Adrenal gland (tissue), 12 donors: ENCODE measurements around the gene ATP9B. TPM values are rescaled to one million over a fixed set of nuclear protein-coding genes. Genes with fewer than 3 reads are reported as not detected.
A peak's percentile ranks its signal among the peaks of the same experiment; 100 is the strongest.
"Not testable (repeated sequence)": the region's sequence is repeated elsewhere in the genome, so short reads cannot be mapped to it uniquely, and the experiment has no call there.

Experiments
- DNase-seq, 7 donors: peaks; one replicate each; pipeline ENCODE4 v3.0.0-alpha.2; 2019 to 2020
- H3K27ac ChIP-seq, 5 donors: fragments of 200-600 bp; sonication (generic) in 4 of 5; 1 replicate in 3 of 5; 2 replicates in 2 of 5; pipeline versions ENCODE4 v1.5.1 to v1.8.0; 2016 to 2020; ENCODE audit warnings: mild to moderate bottlenecking in 1 of 5
- H3K27me3 ChIP-seq: fragments of 200-600 bp; 2 replicates; pipeline ENCODE4 v1.8.0; 2021
- H3K36me3 ChIP-seq, 2 donors: fragments of 200-600 bp; replicated peaks in 1 of 2; 1 replicate in 1 of 2; 2 replicates in 1 of 2; pipeline versions ENCODE4 v1.5.1 to v1.8.0; 2018 to 2022
- H3K4me1 ChIP-seq, 2 donors: fragments of 200-600 bp; replicated peaks in 1 of 2; 1 replicate in 1 of 2; 2 replicates in 1 of 2; pipeline versions ENCODE4 v1.5.1 to v1.8.0; 2018 to 2021
- H3K4me3 ChIP-seq, 4 donors: fragments of 200-600 bp; sonication (generic) in 3 of 4; one replicate each; pipeline ENCODE4 v1.5.1; 2016 to 2018
- H3K9me3 ChIP-seq, 3 donors: fragments of 200-600 bp; sonication (generic) in 1 of 3; replicated peaks in 1 of 3; 1 replicate in 2 of 3; 2 replicates in 1 of 3; pipeline versions ENCODE4 v1.5.1 to v1.8.0; 2016 to 2021
- POLR2A ChIP-seq, 2 donors: fragments of 450-650 bp; IDR thresholded peaks; one replicate each; pipeline ENCODE4 v1.6.1; 2017; ENCODE audit warnings: antibody characterized with exemption in 2 of 2, mild to moderate bottlenecking in 2 of 2, moderate library complexity in 1 of 2
- WGBS, 4 donors: extraction: QIAGEN DNeasy Blood & Tissue Kit in 2 of 4; methylation state at CpG; one replicate each; pipeline versions ENCODE4 v1.1.5 to v1.1.7; 2013 to 2017; 5-methylcytosine and 5-hydroxymethylcytosine counted together
- intact Hi-C, 2 donors: fragments of 100-400 bp; cut with DNase I; formaldehyde crosslinking; loops; one replicate each; pipeline versions ENCODE4 v1.14.1 to v1.15.0; 2022 to 2023
- polyA plus RNA-seq, 3 donors: library from polyadenylated mRNA; stranded (reverse); fragments of 200-250 nt in 2 of 3; fragments of 350-450 nt in 1 of 3; fragmentation: Illumina TruSeq in 1 of 3; extraction: RNeasy Lipid Tissue Mini Kit (QIAGEN cat#74804) in 1 of 3; gene quantifications; one replicate each; pipeline ENCODE4 v1.2.3, GENCODE V29; 2013 to 2014
- total RNA-seq, 9 donors: library from RNA; depleted of rRNA in 4 of 9; stranded (reverse); fragments of >200 nt in 4 of 9; fragments of 120-200 nt in 1 of 9; fragmentation: NEBNext Ultra II Directional in 1 of 9; extraction: Animal tissue kit (Norgen Biotek cat#: 25700) in 1 of 9; gene quantifications; one replicate each; pipeline versions ENCODE4 v1.1.0 to v1.2.4, GENCODE V29; 2013 to 2023
- TF ChIP-seq, protein P1 (sequence below), 6 experiments: fragments of 450-650 bp in 4 of 6; fragments of 200-600 bp in 2 of 6; sonication (generic) in 1 of 6; IDR thresholded peaks; 1 replicate in 5 of 6; 2 replicates in 1 of 6; pipeline versions ENCODE4 v1.5.1 to v1.8.0; 2016 to 2021; ENCODE audit warnings: antibody characterized with exemption in 6 of 6, mild to moderate bottlenecking in 2 of 6, moderate library complexity in 1 of 6
- donor health status: healthy with polysubstance abuse.
- donor health status: Bipolar disorder and iron deficiency.
- donor health status: DM: yes; HTN: yes; CAD: no.
- donor health status: DM: no; HTN: no; CAD: no.
- donor health status: DM: no; HTN: no; CAD: no.
- donor health status: DM: yes; HTN: yes; CAD: no.

Gene ATP9B
- total and polyA plus RNA-seq, 12 donors, result 16.3 to 36.0 (median 27.7) TPM

DNA sequence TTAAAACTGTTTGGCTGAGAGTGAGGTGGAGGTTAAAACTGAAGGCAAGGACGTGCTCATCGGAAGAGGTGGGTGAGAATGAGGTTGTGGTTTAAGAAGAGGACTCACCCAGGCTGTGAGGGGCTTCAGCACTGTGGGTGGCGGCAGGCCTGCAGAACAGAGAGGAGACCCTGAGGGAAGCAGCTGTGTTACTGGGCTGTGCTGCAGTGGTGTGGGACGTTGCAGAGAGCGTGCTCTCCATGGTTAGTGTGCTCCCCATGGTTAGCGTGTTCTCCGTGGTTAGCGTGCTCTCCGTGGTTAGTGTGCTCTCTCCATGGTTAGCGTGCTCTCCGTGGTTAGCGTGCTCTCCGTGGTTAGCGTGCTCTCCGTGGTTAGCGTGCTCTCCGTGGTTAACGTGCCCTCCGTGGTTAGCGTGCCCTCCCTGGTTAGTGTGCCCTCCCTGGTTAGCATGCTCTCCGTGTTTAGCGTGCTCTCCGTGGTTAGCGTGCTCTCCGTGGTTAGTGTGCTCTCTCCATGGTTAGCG, 258.1 kb downstream of the ATP9B start:
- intact Hi-C loops, result no loop called here
- WGBS, 4 donors, result 93 to 97% (median 96%) methylated on average over 26 of the region's 26 CpGs
- H3K4me1 ChIP-seq, result no peaks in the 10 kb centered on the region
- H3K27ac ChIP-seq, result no peak overlapping the region
- H3K4me3 ChIP-seq, result no peak overlapping the region
- H3K9me3 ChIP-seq, result no peaks in the 10 kb centered on the region
- TF ChIP-seq, protein P1, sequence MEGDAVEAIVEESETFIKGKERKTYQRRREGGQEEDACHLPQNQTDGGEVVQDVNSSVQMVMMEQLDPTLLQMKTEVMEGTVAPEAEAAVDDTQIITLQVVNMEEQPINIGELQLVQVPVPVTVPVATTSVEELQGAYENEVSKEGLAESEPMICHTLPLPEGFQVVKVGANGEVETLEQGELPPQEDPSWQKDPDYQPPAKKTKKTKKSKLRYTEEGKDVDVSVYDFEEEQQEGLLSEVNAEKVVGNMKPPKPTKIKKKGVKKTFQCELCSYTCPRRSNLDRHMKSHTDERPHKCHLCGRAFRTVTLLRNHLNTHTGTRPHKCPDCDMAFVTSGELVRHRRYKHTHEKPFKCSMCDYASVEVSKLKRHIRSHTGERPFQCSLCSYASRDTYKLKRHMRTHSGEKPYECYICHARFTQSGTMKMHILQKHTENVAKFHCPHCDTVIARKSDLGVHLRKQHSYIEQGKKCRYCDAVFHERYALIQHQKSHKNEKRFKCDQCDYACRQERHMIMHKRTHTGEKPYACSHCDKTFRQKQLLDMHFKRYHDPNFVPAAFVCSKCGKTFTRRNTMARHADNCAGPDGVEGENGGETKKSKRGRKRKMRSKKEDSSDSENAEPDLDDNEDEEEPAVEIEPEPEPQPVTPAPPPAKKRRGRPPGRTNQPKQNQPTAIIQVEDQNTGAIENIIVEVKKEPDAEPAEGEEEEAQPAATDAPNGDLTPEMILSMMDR (IDR thresholded peaks at IDR 0.05), result no peak
- TF ChIP-seq POLR2A (IDR thresholded peaks at IDR 0.05), result no peak
- H3K27me3 ChIP-seq, result no peaks in the 10 kb centered on the region
- H3K36me3 ChIP-seq, result peaks cover 0 to 6% of the 10 kb centered on the region in 2 donors
- DNase-seq, result no peak

DNA sequence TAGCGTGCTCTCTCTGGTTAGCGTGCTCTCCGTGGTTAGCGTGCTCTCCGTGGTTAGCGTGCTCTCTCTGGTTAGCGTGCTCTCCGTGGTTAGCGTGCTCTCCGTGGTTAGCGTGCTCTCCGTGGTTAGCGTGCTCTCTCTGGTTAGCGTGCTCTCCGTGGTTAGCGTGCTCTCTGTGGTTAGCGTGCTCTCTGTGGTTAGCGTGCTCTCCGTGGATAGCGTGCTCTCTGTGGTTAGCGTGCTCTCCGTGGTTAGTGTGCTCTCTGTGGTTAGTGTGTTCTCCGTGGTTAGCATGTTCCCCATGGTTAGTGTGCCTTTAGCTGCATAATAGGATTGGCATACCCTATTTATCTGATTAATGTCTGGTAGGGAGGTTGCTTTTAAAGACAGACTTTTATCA, 258.7 kb downstream of the ATP9B start:
- H3K27me3 ChIP-seq, H3K4me3 ChIP-seq, DNase-seq, H3K4me1 ChIP-seq, H3K36me3 ChIP-seq, H3K9me3 ChIP-seq, H3K27ac ChIP-seq, intact Hi-C loops: not testable (repeated sequence)
- WGBS, 4 donors, result 80 to 98% (median 91%) methylated on average over 5 to 23 of the region's 23 CpGs

DNA sequence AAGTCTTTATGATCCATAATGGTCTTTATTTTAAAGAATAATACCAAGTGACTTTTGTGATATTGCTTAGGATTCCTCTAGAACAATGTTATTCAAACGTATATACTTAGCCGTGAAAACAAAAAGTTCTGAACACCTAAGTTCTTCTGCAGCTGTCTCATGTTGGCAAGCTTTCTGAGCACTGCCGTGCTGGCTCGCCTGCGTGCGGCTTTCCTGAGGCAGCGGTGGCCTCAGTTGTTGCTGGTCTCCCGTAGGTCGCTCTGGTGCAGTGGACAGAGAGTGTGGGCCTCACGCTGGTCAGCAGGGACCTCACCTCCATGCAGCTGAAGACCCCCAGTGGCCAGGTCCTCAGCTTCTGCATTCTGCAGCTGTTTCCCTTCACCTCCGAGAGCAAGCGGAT, 259.7 kb downstream of the ATP9B start:
- H3K36me3 ChIP-seq, result peaks cover 0 to 6% of the 10 kb centered on the region in 2 donors
- intact Hi-C loops, result no loop called here

DNA sequence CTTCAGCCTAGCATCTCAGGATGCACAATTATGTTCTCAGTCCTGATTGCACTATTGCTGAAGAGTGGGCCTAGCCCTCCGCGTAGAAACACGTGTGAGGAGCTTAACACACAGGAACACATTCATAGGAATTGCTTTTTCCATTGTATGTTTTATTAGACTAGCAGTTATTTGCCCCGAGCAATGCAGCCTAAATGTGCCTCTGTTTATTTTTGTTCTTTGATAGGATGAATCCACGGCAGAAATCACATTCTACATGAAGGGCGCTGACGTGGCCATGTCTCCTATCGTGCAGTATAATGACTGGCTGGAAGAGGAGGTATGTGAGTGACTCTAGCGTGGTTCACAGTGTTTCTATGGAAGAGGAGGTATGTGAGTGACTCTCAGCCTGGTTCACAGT, 260.6 kb downstream of the ATP9B start:
- DNase-seq, result peak in 1 of 7 donors; percentile 0
- Histone ChIP-seq H3K4me1 (no peaks in the 10 kb centered on the region), H3K9me3 (no peaks in the 10 kb centered on the region), H3K27ac (no peak overlapping the region), H3K4me3 (no peak overlapping the region), H3K27me3 (no peaks in the 10 kb centered on the region), H3K36me3 (peaks cover 0 to 6% of the 10 kb centered on the region in 2 donors)
- intact Hi-C loops, result no loop called here
- WGBS, 4 donors, result 94 to 96% (median 95%) methylated on average over 9 of the region's 9 CpGs
- TF ChIP-seq POLR2A (IDR thresholded peaks at IDR 0.05), result no peak
- TF ChIP-seq, protein P1 (IDR thresholded peaks at IDR 0.05), result no peak

More for the DNA sequence above, 259.7 kb downstream of the ATP9B start:
- no peak overlapping the region for H3K27ac ChIP-seq
- no peaks in the 10 kb centered on the region for H3K4me1 ChIP-seq
- H3K9me3 ChIP-seq, result no peaks in the 10 kb centered on the region
- WGBS, 4 donors, result 95 to 98% (median 97%) methylated on average over 11 to 12 of the region's 12 CpGs
- no peaks in the 10 kb centered on the region for H3K27me3 ChIP-seq
- DNase-seq, result peak in 1 of 7 donors; percentile 37
- no peak overlapping the region for H3K4me3 ChIP-seq
- no peak for TF ChIP-seq POLR2A (IDR thresholded peaks at IDR 0.05)
- TF ChIP-seq, protein P1 (IDR thresholded peaks at IDR 0.05), result no peak

DNA sequence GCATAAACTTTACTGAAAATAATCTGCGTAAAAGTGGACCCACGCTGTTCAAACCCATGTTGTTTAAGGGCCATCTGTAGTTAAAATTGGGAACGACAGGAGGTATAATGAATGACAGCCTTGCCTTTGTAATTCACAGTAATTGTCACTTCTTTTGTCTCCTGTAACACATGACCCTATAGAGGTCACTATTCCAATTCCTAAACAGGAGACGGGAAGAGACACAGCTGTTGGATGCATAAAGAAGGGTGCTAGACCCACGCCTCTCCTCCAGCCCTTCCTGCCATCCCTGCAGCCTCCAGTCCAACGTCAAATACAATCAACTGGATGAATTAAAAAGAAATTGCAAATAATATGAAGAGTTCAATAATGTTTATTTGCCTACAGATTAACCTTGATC, 263.5 kb downstream of the ATP9B start:
- H3K4me3 ChIP-seq, result no peak overlapping the region
- TF ChIP-seq, protein P1 (IDR thresholded peaks at IDR 0.05), result no peak
- TF ChIP-seq POLR2A (IDR thresholded peaks at IDR 0.05), result no peak
- H3K9me3 ChIP-seq, result no peaks in the 10 kb centered on the region
- intact Hi-C loops, result no loop called here
- no peaks in the 10 kb centered on the region for H3K27me3 ChIP-seq
- 89 to 93% (median 92%) methylated on average over 6 of the region's 6 CpGs for WGBS, 4 donors
- H3K4me1 ChIP-seq, result no peaks in the 10 kb centered on the region
- peaks cover 0 to 16% of the 10 kb centered on the region in 2 donors for H3K36me3 ChIP-seq
- H3K27ac ChIP-seq, result no peak overlapping the region
- no peak for DNase-seq
